GM19238 (cell line): ENCODE measurements around the gene RGS9.

Experiments
- DNase-seq: peaks from one replicate; pipeline ENCODE4 v3.0.0; 2011; ENCODE audit warnings: low spot score; ENCODE audit not compliant: insufficient read length

Gene RGS9

DNA sequence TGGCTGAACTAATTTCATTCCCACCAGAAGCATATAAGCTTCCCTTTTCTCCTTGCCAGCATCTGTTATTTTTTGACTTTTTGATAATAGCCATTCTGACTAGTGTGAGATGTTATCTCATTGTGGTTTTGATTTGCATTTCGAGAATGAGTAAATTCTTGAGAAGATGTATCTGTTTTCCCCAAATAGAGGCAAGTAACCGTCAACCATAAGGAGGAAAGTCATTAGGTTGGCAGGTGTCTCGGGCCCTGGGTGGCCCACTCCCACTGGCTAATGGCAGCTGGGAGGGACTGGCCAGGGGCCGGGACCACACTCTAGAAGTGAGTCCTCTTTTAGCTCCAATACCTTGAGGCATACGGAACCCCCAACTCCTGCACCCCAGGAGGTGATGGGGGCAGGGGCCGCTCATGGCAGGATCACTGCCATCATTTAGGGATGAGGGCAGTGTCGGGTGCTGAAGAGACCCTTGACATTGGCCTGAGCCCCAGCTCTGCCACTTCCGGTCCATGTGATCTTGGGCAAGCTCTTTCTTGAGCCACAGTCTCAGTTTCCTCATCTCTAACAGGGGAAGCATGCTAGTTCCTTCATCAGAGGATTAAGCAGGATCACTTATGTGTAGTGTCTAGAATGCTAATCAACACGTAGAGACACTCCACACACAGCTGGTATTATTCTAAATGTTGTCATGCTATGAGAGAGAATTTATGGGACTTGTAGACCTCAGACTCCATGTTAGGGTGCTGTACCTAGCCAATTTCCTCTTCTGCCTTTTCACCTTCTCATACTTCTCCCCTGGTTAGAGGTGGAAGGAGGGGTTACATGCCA lies 44.3 kb downstream of the RGS9 start:
- DNase-seq, result peak; percentile 69

DNA sequence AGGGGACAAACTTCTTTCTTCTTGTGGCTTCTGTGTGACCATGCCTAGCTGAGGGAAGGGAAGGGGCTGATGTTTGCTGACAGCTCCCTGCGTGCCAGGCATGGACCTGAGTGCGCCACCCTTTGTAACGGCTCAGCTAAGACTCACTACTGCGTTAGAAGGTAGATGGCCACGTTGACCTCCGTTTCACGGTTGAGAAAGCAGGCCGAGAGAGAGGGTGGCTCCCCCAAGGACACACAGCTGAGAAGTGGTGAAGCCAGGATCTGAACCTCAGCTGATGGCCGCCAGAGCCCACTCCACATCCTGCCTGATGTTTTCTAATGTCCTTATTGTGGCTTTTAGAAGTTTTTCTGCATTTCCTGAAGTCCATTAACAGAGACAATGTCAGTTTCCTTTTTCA lies 45.1 kb downstream of the RGS9 start:
- DNase-seq, result peak; percentile 31

DNA sequence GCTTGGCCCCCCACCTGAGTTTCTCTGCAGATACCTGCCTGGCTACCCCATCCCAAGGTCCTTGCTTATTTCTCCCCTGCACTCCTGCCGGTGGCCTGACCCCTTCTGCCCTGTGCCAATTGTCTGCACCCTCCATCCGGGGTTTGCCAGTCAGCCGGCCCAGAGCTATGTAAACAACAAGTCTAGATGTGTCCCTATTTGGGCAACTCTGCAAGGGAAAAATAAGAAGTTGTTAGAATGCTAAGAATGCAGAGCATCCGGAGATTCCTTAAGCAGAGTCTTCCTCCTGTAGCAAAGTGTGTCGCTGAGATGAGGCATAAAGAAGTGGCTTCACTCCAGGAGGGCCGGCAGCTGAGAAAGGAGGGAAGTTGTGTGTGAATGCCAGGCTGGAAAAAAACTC lies 46.6 kb downstream of the RGS9 start:
- no peak for DNase-seq

DNA sequence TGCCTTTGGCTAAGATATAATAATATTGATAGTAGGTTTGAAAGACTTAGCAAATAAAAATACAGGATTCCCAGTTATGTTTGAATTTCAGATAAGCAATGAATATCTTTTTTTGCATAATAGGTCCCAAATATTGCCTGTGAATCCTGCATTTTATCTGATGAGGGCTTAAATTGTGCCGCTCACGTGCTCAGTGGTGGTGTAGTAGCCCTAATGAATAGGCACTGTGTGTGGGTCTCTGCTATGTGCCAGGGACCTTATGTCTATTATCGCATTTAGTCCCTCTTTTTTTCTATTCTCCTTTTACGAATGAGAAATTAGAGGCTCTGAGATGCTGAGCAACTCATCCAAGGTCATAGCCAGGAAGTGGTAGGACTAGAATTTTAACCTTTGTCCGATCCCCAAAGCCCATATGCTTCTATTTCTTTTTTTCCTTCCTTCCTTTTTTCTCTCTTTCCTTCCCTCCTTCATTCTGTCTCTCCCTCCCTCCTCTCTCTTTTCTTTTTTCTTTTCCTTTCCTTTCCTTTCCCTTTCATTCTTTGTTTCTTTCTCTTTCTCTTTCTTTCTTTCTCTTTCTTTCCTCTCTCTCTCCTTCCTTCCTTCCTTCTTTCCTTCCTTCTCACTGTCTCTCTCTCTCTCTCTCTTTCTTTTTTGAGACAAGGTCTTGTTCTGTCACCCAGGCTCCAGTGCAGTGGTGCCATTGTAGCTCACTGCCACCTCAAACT lies 47.2 kb downstream of the RGS9 start:
- no peak for DNase-seq

DNA sequence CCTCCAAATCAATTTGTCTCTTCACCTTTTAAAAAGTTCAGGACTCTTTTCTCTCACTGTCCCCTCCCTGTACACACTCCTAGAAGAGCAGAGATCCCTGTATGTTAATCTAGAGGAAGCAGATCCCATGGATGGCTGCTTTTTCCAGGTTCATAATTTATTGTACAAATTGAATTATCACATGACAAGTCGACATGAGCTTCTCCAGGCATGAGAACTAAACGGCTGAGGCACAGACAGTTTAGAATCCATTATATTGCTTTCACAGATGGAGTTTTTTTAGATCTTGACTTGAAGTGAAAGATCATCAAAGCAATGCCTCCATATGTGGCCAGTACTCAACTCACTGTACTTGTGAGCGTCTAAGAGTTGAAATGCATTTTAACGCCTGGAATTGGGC lies 47.9 kb downstream of the RGS9 start:
- no peak for DNase-seq

DNA sequence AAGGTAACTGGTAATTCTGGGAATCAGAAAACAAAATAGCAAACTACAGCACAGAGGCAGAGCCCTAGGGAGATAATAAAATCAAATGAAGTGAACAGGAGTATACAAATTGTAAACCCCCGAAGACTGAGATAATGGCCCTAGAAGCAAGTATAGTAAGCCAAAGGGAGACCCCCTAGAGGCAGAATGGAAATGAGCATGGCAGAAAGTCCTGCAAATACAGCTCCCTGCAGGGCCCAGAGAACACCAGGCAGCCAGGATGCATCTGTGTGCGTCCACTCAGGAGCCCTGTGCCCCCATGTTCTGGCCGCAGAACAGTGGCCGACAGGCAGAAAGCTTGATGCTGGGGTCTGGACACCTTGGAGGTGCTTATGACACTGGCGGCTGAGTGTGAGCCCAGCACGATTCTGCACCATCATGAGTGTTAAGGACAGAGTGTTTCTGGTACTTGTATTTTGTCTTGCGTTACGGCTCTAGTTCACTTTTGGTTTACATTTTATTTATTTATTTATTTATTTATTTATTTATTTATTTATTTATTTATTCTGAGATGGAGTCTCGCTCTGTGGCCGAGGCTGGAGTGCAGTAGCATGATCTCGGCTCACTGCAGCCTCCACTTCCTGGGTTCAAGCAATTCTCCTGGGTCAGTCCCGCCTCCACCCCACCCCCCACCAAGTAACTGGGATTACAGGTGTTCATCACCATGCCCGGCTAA lies 48.7 kb downstream of the RGS9 start:
- DNase-seq, result no peak

DNA sequence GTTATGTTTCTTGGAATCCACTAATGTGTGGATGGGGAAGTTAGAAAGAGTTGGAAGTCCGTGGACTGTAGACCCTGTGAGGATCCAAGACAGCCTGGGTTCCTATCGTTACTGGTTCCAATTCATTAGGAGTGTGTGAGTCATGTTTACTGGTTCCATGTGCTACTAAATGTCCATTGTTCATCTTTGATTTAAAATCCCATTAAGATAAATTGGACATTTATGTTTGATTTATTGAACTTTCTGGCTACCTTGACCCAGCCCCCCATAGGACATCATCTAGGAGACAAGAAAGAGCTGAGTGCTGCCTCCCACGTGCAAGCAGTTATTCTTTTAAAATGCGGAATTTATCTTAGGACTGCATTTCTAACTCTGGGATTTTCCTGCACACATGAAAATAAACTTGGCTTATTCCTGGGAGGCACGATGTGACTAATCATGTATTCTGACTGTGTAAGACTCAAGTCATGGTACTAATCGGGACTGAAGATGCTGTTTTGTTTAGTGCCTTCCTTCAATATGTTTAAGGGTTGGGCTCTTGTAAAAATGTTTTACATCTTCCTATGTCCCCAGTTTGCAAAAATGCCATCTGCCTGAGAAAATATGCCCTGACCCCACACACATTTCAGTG lies 53.4 kb downstream of the RGS9 start:
- DNase-seq, result no peak

DNA sequence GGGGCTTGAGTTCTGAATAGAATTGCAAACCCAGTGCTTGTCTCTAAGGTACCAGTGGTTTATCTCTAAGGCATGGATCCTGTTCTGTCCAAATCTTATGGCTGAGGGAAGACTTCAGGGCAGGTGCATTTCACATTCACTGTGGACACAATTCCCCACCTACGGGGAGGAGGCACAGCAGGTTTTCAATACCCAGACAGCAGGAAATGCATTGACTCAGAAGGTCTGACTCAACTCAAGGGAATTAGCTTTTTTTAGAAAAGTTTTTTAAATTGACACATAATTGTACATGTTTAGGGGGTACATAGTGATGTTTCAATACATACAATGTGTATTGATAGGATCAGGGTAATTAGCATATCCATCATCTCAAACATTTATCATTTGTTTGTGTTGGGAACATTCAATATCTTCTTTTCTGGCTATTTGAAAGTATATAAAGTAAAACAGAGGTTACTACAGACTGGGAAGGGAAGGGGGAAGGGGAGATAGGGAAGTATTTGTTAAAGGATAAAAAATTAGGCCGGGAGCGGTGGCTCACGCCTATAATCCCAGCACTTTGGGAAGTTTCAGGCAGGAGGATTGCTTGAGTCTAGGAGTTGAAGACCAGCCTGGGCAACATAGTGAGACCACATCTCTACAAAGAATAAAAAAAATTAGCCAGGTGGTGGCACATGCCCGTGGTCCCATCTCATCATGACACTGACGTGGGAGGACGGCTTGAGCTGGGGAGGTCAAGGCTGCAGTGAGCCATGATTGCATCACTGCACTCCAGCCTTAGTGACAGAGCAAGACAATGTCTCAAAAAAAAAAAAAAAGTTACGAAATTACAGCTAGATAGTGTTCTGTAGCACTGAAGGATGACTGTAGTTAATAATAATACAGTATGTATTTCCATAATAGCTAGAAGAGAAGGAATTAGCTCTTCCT lies 54.9 kb downstream of the RGS9 start:
- no peak for DNase-seq

DNA sequence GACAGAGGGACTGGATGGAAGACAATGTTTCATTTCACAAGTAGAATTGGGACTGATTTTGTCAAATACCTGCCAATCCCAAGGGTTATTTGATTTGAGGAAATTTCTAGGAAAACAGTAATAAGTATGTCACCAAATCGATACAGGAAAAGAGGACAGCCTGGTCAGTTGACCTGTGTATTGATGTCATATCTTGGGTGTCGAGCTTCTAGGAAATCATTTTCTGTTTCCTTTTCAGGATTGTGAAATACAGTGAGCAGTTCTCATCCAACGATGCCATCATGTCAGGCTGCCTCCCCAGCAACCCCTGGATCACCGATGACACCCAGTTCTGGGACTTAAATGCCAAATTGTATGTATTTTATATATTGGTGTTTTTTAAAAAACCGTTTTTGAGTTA lies 56.1 kb downstream of the RGS9 start:
- no peak for DNase-seq

DNA sequence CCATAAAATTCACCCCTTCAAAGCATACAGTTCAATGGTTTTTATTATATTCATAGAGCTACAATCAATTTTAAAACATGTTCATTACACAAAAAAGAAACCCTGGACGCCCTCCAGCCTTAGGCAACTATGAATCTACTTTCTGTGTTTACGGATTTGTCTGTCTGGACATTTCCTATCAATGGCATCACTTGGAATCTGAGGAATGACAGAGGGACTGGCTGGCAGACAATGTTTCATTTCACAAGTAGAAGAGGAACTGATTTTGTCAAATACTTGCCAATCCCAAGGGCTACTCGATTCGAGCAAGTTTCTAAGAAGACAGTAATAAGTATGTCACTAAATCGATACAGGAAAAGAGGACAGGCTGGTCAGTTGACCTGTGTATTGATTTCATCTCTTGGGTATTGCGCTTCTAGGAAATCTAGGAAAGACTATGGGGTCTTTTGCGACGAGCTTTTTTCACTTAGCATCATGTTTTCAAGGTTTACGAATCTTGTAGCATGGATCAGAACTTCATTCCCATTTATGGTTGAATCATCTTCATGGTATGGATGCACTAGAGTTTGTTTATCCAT lies 56.6 kb downstream of the RGS9 start:
- no peak for DNase-seq

DNA sequence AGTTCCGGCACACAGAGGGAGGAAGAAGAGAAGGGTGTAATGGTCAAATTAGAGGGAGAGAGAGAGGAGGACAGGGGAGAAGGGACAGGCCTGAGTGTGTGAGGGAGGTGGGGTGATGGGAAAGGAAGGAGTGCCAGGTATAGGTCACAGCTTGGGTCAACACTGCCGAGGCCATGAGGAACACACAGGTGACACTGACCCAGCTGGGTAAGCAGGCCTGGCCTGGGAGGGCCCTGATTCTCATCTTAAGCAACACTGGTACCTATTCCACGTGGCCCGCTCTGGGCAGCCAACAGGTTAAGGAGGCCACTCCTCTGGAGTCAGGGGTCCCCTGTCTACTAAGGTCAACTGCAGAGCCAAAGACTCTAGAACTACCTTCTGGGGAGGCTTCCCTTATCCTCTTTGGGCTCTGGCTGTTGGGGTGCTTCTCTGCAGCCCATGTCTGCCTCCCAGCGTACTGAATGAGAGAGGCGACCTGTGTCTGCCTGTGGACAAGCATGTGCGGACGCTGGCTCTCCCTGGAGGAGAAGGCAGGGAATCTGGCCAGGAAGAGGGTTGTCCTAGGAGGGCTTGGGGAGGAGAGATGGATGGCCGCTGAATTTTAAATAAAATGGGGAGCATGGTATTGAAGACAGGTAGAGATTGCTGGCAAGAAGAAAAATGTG lies 57.6 kb downstream of the RGS9 start:
- no peak for DNase-seq

DNA sequence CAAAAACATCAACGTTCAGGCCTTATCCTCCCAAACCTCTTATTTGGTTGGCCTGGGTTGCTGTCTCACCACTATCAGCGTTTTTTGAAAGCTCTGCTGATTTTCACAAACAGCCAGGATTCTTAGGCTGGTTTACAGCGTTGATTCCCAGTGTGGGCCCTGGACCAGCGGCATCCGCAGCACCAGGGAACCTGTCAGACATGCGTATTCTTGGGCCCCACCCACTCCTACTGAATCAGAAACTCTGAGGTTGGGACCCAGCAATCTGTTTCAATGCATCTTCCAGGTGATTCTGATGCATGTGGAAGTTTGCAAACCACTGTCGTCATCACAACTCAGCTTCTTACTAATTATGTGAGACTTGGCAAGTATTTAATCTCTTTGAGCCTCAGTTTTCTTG lies 58.5 kb downstream of the RGS9 start:
- no peak for DNase-seq

DNA sequence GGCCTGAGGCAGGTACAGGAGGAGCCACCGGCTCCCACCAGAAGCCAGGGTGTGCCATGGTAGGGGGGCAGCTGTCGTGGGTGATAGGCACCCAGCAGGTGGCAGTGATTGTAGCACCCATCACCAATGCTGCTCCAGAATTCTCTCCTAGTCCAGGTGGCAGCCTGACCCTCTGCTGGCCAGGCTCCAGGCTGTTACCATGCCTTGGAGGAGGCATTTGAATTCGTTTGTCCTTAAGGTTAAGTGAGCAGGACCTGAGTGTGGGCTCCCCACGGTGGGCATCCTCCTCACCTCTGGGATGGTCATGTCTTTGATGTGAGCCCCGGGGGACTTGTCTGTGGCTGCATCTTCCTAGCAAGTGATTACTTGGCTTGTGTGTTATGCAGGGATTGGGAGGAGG lies 59.4 kb downstream of the RGS9 start:
- DNase-seq, result no peak

DNA sequence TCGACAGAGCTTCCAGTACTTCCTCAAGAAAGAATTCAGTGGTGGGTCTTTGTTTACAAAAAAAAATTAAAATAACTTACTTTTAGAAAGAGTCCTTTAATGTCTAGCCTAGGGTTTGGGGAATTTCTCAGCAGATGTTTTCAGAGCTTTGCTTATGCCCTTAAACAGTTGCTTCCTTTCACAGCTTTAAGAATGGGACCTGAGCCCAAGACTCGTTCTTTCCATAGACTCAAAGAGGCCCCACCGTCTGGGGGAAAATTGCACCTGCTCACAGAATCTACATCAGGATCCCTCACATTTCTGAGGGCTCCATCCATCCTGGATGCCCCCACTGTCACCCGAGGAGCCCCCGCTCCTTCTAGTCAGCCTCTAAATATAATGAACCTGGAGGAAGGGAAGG lies 60.0 kb downstream of the RGS9 start:
- DNase-seq, result no peak

DNA sequence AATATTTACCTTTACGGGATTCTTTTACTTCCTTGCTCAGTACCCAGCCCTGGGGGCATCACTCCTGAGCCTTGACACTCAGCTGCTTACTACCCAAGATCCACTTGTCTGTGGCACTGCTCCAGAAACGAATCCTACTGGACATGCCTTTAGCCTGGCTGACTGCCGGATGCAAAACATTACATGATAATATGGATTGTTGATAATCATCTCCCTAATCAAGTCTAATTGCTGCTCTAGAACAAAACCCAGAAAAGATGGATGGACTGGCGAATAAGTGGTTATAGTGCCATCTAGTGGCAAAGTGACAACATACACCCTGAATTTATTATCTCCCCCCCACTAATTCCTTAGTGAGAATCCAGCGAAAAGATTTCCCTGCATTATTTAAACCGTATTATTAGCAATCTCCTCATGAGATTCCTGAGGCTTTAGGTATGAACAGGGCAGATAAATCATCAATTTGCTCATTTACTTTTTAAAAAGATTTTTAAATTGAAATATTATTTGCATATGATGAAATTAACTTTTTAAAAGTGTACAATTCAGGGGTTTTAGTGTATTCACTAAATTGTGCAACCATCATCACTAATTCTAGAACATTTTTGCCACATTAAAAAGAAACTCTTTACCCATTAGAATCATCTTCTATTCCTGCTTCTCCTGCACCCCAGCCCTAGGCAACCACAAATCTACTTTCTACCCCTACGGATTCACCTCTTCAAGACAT lies 61.6 kb downstream of the RGS9 start:
- DNase-seq, result peak; percentile 41

DNA sequence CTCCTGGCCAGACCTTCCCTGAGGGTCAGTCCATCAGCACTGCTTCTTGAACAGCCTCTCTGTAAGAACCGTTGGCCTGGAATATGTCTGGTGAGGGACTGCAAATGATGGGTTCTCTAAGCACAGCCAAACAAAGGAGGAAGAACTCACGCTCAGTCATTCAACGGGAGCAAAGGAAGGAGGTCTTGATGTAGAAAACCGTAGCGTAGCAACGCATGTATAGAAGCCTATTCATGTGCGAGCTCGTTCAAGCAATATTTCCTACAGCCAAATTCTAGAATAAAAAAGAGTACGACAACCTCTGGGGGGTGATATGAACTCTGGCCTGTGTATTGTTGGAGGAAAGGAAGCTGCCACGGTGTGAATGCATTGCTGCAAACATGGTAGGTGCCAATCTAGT lies 64.2 kb downstream of the RGS9 start:
- DNase-seq, result no peak

DNA sequence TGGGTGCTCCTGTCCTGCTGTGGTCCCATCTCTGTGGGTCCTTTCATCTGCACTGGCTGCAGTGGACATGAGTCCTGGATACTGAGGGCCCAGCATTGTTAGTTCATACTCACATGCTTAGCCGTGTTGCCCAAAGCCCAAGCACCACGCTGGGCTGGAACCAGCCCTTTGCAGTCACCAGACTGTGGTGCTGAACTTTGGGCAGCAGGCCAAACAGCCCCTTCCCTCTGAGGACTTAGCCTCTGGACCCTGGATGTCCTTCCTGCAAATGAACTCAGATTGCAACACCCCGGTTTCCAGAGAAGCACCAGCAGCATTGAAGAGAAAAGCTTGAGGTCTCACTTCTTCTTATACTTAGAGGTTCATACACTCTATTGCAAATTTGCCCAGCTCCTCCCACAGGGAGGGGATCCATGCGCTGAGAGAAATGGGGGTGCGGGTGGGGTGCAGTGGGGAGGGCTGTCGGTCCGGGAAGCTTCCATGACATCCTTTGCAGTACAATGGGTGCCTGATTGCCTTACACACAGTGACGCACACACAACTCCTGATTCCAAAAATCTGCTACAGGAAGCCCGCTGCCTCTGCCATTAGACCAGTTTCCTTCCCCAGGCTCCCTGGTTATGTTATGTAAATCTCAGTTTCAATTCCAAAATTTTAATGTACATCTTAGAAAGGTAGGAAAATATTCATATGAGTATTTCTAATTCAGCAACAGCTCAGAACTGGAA lies 65.8 kb downstream of the RGS9 start:
- DNase-seq, result no peak

DNA sequence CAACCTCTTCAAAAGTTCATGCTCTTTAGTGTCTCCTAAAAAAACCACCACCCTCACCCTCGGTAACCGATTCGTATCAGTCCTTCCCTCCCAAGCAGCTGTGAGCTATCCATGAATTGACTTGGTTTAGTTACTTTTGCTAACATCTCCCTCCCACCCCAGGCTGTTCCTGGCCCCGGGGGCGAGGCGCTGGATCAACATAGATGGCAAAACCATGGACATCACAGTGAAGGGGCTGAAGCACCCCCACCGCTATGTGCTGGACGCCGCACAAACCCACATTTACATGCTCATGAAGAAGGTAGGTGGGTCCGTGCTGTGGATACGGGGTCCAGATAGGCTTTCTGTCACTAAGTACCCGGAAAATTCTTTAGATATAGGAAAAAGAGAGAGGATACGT lies 66.8 kb downstream of the RGS9 start:
- no peak for DNase-seq

DNA sequence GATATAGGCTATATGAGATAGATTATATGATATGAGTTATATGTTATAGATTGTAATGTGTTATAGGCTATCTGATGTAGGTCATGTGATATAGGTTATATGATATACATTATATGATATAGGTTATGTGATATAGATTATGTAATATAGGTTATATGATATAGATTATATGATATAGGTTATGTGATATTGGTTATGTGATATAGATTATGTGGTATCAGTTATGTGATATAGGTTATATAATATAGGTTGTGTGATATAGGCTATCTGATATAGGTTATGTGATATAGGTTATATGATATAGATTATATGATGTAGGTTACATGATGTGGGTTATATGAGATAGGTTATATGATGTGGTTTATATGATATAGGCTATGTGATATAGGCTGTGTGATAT lies 68.5 kb downstream of the RGS9 start:
- DNase-seq, result no peak
